Nucleus accumbens (tissue), 56 donors: ENCODE data around the gene ALK.

Experiments used
- DNase-seq, 56 donors: peaks; one replicate each; lab custom pipeline; 2025; lab: John Stamatoyannopoulos, UW

Gene ALK

DNA sequence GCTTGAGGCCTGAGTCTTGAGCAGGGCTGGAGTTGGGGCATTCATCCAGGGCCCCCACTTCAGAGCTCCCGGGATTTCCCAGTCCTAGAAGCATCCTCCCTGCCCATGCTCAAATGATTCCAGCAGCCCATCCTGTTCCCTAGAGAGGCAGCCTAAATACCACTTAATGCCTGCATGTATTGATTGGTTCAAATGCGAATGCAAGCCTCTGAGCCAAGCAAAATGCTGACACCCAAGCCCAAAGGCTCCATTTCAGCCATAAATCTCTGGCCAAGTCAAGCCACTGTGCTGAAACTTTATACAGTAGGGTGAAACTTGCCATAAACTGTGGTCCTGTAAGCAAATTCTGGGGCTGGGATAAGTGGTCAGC is 526.4 kb downstream of the ALK start:
- DNase-seq: no peak

DNA sequence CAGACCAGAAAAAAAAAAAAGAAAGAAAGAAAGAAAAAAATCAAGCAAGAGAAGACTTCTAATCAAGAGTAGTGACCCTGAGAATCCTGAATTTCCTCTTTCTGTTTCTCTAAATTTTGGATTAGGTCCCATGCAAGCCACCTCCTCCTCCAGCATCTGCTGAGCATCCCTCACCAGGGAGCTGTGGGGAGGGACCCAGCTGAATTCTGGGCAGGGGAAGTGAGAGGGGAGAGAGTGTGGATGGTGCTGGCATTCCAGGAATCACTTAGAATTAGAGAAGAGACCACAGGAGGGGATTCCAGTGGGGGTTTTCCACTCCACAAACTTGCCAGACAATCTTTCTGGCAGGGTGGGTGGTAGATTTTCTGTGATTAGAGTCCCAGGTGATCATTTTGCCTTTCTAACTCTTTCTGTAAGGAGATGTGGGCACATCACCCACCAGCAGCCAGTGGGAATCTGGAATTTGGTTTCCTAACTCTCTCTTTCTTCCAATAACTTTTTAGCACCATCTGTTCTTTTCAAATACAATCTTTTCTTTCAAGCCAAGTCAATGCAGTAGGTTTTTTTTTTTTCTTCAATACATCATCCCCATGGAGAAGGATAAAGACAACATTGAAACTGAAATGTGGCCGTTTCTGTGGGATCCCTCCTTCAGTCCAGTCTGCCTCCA is 526.9 kb downstream of the ALK start:
- DNase-seq: no peak

DNA sequence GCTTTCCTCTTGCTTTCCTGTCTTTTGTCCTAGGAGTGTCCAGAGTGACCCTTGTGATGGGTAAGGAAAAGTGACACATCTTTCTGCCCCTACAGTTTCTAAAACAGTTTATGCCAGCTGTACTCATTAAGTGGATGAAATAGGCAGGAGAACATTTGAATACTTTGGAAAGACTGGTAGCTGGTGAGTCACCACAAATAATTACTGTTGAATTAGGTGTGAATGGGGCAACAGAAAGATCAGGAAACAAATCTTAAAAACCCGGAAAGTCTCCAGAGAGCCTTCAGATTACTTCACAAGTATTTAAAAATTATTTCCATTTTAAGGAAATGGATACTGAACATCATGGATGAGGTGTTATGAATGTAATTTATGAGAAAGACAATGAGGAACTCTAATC is 527.7 kb downstream of the ALK start:
- DNase-seq: no peak

DNA sequence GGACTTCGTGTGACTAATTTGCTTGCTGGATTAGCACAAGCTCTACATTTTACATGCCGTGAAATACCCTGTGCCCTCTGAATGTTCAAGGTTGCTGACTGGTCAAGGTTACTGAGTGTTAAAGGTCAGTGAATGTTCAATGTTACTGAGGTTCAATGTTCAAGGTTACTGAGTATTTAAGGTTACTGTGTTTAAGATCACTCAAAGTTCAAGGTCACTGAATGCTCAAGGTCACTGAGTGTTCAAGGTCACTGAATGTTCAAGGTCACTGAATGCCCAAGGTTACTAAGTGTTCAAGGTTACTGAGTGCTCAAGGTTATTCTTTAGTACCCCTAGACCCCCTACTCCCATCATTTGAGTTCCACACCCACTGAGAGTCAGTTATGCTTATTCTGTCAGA is 528.6 kb downstream of the ALK start:
- no peak for DNase-seq

DNA sequence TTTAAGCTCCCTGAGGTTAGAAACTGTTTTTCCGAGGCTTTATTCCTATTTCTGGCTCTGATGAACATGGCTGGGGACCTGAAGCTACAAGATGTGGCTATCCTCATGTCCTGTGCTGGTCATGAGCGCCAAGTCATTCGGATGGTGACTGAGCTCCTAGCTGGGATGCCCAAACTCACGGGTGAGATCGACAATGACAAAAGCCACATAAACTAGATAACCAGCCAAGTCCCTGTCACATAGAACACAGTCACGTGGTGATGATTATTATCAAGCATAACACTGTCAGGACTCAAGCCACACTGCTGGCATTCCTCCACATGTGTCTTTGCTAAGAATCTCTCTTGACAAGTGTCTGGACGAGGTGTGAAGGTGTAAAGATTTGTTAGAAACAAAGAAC is 531.2 kb downstream of the ALK start:
- DNase-seq: no peak

DNA sequence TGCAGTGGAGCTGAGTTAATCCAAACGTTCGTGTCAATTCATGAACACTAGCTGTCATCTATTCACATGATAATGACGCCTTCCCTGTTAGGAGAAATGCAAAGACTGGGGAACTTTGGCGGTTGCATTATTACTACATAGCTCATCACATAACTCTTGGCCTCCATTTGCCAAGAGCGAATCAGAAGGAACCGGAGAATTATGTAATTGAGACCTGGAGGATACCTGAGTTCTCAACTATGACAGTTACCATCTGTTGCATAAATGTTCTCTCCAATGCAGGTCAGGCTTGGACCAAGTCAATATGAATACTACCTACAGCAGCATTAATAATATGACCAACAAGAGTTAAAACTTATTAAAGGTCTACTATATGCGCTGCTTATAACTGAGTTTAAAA is 531.7 kb downstream of the ALK start:
- DNase-seq: no peak

DNA sequence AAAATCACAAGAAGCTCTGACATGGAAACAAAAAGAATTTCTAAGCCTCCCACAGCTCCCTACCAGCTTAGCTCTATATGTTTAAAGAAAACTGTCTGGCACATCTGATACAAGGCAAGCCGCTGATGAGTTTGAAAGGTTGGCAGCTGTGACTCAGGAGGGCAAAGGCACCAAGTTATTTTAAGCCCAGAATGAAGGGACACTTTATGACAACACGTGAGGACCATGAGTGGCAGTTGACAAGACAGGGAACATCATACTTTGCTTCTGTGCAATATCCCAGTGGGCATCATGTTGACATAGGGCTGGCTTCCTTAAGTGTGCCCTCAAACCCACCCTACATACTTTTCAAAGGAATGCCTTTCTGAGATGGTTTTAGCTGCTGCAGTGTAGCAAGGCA is 533.3 kb downstream of the ALK start:
- DNase-seq: no peak

DNA sequence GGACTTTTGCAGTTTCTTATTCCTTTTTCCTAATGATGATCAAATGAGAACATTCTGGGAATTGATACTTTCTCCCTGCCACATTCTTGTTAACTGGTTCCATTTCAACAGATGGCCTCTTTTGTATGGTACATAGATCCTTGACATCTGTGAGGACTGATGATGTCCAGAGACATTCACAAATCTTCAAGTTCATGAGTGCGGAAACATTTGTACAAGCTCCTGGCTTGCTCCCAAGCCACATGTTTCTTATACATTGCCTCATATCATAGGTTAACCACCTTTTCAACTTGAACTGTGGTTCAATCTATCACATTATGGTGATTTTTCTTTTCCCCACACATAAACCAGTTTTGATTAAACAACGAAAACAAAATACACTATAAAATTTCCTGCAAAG is 538.9 kb downstream of the ALK start:
- no peak for DNase-seq

DNA sequence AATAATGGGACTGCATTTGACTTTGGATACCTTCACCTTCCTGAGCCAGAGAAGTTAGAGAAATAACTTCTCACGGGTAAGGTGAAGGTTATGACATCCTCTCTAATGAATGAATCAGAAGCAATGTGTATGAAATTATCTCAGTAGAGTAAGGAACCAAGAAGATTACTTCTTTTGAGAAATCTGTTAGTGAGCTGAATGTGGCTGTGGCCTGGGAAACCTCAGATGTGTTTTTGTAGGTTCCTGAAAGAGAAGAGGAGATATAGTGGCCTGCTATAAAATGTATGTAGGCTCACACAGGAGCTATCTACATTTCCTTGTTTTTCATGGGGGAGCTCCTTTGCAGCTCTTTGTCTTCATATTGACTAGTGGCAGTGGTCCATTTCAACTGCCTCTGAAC is 543.6 kb downstream of the ALK start:
- no peak for DNase-seq

DNA sequence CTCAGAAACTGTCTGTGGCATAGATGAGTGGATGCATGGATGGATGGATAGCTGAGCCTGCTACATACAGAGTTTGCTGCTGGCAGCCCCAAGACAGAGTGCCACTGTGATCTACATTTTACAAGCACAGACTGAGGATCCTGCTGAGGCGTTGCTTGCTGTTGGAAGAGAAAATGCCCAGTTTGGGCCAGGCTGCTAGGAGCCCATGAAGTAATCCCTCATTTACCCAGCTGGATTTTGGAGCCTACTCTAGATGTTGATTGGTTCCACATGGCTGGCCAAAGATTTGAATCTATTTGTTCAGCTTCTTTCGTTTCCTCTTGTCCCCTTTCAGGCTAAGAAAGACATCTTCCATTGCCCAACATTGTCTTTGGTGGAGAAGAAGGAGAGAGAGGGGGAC is 544.8 kb downstream of the ALK start:
- DNase-seq: no peak

DNA sequence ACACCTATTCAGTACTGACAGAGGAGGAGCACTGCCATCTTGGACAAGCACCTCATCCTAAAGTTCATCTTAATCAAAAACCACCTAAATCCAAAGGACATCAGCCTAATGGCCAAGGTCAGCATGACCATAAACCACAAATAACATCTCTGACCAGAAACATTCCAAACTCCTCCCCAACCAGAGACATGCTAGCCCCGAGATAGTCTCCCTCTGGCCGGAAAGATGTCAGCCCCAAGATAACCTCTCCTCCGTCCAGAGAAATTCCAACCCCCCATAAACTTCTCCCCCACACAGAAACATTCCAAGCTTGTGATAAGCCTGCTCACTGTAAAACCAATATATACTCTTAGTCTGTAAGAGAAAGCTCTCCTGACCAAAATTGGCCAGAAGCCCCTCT is 545.5 kb downstream of the ALK start:
- no peak for DNase-seq

DNA sequence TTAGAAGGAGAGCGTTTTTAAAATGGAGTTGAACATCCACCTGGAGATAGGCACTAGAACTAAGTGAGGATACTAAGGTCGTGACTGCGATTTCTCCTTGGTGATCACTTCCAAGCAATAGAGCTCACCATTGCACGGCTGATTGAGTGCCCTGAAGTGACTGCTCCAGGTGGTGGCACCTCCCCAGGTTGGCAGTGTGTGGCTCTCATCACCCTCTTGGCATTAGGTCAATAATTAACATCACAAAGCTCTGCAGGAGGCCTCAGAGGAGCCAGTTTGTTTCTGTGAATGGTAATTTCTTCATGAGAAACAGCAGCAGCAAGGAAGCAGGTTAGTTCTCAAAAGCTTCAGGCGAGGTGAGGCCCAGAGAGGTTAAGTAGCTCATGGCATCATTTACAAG is 546.6 kb downstream of the ALK start:
- DNase-seq: no peak

DNA sequence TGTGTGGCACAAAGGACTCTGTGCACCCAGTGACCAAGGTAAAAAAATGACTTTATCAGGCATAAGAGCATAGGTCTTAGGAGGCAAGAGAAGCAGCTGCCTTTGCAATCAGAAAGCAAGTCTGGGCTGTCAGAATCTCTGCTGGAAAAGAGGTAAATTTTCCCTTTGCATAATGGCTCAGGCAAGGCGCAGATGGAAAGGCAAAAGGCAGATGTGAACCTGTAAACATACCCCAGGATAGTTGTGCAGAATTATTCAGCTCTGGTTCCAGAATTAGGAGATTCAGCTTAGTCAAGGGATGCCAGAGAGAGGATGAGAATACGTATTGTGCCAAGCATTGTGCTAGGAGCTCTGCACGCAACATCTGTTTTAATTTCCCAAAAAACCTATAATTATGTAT is 547.5 kb downstream of the ALK start:
- no peak for DNase-seq

DNA sequence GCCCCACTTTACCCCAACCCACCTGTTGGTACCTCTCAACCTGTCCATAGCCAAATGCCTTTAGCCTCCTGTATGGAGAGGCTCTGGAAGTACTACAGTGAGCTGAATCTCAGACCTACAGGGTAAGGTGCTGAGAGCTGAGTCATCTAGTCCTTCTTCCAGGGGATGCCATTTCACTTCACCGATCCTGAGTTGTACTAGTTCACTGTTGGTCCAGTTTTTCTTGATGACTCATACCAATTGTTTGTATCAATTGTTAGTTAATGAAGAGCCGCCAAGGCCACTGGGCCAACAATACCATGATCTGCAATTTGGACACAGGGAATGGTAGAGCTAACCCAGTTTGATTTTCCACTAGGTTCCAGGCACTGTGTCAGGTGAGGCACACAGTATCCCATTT is 549.2 kb downstream of the ALK start:
- no peak for DNase-seq

DNA sequence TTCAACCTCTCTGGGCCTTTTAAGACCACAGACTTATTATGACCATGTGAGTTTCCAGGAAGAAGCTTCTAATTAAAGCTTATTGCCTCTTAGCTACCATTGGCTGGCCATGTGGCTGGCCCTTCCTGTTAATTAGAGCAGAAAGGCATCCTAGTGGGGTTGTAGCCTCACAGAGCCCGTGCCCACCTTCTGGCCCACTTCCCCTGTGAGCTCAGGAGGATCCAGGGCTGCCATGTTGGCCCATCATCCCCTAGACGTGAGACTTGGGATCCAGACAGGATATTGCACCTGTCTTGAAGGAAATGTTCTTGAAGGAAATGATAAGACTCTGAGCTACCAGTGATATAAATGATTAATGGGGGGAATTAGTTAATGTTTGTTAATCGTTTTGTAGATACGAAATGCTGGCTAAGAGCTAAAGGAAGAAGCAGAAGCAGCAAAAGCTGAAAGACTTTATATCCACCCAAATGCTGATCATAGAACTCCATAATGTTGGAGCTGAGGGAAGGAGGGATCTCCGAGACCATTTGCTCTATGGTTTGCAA is 550.7 kb downstream of the ALK start:
- no peak for DNase-seq

DNA sequence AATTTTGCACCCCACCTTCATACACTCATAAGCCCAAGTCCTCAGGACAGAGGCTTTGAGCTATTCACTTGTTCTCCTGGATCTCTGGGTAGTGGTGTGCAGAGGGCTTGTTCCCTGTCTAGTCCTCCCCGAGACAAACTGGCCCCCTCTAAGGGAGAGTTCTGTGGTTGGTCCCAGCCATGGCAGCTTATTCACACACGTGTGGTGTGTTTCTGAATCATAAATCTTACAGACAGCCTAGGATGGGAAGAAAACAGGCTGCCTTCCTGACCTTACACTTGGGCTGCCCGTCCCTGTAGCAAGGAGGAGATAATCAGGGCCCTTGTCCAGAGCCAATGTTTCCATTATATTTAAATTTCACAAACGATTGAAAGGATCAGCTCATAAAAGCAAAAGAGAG is 551.2 kb downstream of the ALK start:
- DNase-seq: no peak

DNA sequence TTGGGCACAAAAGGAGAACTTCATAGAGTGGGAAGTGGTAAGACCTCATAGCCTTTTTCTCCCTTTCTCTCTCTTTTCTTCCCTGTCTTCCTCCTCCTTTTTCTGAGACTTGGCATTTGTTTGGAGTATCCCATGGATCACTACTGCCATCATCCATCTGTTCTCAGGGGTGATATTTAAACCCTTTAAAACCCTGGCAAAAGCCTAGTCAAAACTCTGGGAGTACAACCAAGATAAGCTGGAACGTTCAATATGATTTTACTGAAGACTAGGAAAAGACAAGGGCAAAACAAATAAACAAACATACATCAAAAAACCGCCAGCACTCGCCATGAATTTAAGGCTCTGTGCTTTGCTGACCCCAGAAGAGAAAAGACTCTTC is 552.7 kb downstream of the ALK start:
- no peak for DNase-seq

DNA sequence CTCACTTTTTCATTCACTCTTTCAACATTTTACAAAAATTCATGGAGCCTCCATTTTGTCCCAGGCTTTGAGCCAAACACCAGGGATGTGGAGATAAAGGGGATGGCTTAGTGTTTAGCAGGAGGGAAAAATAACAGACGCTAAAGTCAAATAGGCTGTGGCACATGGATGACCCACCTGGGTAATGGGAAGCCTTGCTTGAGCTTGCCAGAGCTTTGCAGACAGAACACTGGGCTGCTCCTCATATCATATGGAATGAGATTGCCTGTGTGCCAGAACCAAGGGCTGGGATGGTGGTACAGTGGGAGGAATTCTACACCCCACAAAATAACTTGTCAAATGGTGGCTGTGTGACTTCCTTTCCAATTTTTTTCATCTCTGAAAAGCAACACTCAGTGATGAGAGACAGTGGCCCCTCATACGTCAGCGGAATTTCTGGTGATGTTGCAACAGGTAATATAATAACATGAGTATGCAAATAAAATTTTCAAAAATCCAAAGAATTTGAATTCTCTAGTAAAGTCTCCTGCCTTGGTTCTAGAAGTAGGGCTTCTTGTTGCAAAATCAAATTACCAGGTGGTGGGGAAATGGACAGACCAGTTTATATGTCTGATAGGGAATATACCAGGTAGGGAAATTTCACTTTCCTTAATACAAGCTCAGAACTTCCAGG is 553.3 kb downstream of the ALK start:
- DNase-seq: no peak

DNA sequence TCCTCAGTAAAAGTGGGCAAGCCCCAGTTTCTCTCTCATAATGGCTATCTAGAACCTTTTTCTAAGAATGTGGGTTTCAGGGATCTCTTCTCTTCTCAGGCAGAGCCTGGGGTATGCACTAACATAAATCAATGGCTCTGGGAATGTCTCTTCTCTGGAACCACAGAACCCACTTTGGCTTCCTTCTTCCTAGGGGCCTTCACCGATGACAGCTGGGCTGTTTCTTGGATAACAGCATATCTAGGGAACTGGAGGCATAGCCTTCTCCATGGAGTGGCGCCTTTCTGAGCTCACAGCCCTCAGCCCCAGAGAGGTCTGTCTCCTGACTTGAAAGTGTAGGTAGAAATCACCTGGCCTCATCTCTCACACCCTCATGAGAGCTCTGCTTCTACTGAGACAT is 558.3 kb downstream of the ALK start:
- DNase-seq: no peak

DNA sequence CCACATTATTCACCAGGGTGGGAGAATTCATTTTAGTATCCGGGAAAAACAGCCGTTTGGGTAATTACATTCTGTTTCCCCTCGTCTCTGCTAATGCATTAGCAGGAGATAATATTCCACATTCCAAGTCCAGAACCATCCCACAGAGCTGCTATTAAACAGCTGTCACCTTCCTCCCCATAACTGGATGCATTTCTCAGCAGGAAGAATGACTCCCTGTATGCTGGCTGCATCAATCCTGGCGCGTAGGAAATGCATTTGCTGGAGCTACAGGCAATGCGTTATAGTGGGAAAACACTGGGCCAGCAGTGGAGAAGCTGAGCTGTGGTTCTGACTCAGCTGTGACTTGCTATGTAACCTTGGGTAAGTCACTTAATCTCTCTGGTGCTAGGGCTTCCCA is 560.2 kb downstream of the ALK start:
- DNase-seq: no peak

DNA sequence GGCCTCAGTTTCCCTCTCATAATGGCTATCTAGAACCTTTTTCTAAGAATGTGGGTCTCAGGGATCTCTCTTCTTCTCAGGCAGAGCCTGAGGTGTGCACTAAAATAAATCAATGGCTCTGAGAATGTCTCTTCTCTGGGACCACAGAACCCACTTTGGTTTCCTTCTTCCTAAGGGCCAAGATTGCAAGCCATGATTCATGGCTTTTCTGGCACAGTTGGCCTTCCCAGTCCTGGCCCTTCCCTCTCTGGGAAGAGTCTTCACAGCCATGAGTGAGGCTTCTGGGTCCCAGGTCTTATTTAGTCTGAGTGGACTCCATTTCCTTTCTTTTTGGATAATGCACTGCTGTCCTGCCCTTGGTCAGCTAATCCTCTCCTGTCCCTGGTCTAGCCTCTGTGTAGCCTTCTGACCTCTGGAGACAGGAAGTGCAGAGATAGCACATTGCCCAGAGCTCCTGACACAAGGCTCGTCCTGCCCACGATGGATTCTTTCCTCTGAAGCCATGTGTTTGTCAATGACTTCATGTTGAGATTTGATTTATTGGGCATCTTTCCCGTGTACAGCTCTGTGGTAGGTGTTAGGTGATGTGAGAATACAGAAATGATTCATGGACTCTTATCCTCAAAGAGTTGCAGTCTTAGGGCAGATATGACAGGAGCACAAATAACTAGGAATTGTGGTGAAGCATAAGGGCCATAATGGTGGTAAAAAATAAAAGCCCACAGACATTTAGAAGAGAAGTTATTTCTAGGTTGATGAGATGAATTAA is 561.2 kb downstream of the ALK start:
- no peak for DNase-seq
